HG03175 (cell line): ENCODE measurements around the gene TARS3.
A peak's percentile ranks its signal among the peaks of the same experiment; 100 is the strongest.

ENCODE experiments used
- ATAC-seq: cut with Tn5 transposase; IDR thresholded peaks from one replicate; pipeline ENCODE4 v1.9.1; 2021; ENCODE audit warnings: mild to moderate bottlenecking, moderate library complexity; ENCODE audit not compliant: unreplicated experiment

The TARS3 gene

GRCh38 chr15:101702077-101702476 is 22.2 kb downstream of the TARS3 start:
- ATAC-seq = no peak

- ATAC-seq = no peak
These were observed 26.0 kb downstream of the TARS3 start for GRCh38 chr15:101698314-101698713.

GRCh38 chr15:101697488-101697887 is 26.8 kb downstream of the TARS3 start:
- no peak for ATAC-seq

GRCh38 chr15:101696829-101697228 is 27.4 kb downstream of the TARS3 start:
- no peak for ATAC-seq

- no peak for ATAC-seq
These were observed 30.0 kb downstream of the TARS3 start for GRCh38 chr15:101694261-101694660.

GRCh38 chr15:101692801-101693598 is 31.3 kb downstream of the TARS3 start:
- ATAC-seq = no peak

GRCh38 chr15:101689901-101690300 is 34.4 kb downstream of the TARS3 start:
- ATAC-seq = no peak

GRCh38 chr15:101686718-101687117 is 37.6 kb downstream of the TARS3 start:
- ATAC-seq = no peak

GRCh38 chr15:101684877-101685276 is 39.4 kb downstream of the TARS3 start:
- ATAC-seq = no peak

- ATAC-seq = no peak
These were observed 39.9 kb downstream of the TARS3 start for GRCh38 chr15:101684384-101684783.

GRCh38 chr15:101679806-101680205 is 44.5 kb downstream of the TARS3 start:
- no peak for ATAC-seq

GRCh38 chr15:101676921-101677329 is 47.3 kb downstream of the TARS3 start:
- no peak for ATAC-seq

GRCh38 chr15:101675796-101676582 is 48.3 kb downstream of the TARS3 start:
- ATAC-seq = peak; percentile 84

GRCh38 chr15:101675015-101675414 is 49.3 kb downstream of the TARS3 start:
- ATAC-seq = no peak

- no peak for ATAC-seq
These were observed 52.0 kb downstream of the TARS3 start for GRCh38 chr15:101672298-101672697.

- no peak for ATAC-seq
These were observed 54.5 kb downstream of the TARS3 start for GRCh38 chr15:101669744-101670143.

- ATAC-seq = no peak
These were observed 56.4 kb downstream of the TARS3 start for GRCh38 chr15:101667881-101668280.

GRCh38 chr15:101664303-101664913 is 59.9 kb downstream of the TARS3 start:
- ATAC-seq = no peak

GRCh38 chr15:101662203-101662602 is 62.1 kb downstream of the TARS3 start:
- ATAC-seq = no peak

- no peak for ATAC-seq
These were observed 64.3 kb downstream of the TARS3 start for GRCh38 chr15:101660005-101660404.

GRCh38 chr15:101657968-101658784 is 66.1 kb downstream of the TARS3 start:
- no peak for ATAC-seq
